HTR-8/SVneo (cell line): ENCODE data around the gene CBS.
"Not testable (repeated sequence)": the region's sequence is repeated elsewhere in the genome, so short reads cannot be mapped to it uniquely, and the experiment has no call there.

Experiments used
- DNase-seq: peaks from one replicate; pipeline ENCODE4 v3.0.0; 2011; ENCODE audit warnings: low spot score, mixed read lengths; ENCODE audit not compliant: insufficient read length
- FAIRE-seq: peaks from 2 replicates; lab custom pipeline; 2011; peaks lifted over from hg19 to GRCh38; lab: Jason Lieb, UNC

The CBS gene

DNA sequence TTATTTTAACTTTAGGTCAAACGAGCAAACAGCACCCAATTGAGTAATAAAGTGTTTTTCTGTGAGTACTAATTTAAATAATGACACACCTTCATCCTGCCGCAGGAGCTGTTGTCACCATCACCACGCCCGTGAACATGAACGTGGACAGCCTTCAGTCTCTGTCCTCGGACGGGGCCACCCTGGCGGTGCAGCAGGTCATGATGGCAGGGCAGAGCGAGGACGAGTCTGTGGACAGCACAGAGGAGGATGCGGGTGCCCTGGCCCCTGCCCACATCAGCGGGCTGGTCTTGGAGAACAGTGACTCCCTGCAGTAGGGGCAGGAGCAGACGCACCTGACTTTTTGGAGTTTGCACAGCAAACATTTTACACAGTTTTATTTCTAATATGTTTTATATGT is 45.9 kb downstream of the CBS start:
- FAIRE-seq (no peak), DNase-seq (no peak)

DNA sequence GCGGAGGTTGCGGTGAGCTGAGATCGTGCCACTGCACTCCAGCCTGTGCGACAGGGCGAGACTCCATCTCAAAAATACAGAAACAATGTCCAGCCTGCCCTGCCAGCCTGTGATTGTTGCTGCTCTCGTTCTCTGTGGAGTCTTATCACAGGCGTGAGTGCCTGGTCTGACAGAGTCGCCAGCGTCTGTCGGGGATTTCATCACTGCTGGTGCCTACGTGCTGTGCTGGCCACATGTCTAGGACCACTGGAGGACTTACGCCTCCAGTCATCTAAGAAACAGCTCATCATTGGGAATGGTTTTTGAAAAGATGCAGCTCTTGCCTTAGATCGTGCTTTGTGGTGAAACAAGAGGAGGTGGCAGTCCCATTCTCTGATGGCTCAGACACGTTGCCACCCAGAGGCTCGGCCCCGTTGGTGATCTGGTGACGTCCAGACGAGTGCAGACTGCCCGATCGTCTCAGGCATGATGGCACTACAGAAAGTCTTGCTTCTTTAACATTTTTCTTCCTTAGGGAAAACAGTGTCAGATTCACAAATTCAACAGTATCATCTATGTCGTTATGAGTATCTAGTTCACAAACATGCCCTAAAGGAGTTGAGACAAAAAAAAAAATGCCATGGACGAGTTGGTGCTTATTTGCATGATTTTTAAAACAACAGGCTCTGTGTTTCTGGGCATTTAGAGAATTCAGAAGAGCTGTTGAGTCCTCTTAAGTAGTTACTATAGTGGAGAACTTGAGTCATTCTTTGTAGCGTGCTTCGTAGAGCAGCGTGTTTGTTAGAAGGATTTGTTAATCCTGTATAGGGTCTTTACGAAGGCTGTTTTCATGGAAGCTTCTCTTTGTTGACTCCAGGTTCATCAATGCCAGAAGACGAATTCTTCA is 47.5 kb downstream of the CBS start:
- DNase-seq (no peak), FAIRE-seq (no peak)

DNA sequence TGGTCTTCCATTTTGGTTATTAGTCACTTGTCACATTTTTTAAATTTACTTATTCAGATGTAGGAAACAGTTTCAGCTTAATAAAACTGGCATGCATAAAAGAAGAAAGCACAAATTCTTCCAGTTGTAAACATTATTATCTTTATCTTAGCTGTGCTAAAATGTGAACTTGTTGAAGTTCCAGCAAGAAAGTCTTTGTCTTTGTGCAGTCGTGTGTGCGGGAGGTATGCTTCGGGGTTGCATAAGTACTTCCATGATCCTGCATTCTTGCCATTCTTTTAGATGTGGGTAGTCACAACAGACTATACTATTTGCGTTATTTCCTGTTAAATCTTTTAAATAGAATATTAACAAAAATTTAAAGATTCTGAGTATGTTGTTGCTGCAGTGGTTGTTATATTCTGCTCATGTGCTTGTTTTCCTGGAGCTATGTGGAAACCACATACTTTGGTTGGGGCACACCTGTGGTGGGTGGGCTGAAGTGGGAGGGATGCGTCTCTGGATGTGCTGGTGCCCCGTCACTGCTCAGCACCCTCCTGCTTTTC is 49.9 kb downstream of the CBS start:
- DNase-seq = no peak

DNA sequence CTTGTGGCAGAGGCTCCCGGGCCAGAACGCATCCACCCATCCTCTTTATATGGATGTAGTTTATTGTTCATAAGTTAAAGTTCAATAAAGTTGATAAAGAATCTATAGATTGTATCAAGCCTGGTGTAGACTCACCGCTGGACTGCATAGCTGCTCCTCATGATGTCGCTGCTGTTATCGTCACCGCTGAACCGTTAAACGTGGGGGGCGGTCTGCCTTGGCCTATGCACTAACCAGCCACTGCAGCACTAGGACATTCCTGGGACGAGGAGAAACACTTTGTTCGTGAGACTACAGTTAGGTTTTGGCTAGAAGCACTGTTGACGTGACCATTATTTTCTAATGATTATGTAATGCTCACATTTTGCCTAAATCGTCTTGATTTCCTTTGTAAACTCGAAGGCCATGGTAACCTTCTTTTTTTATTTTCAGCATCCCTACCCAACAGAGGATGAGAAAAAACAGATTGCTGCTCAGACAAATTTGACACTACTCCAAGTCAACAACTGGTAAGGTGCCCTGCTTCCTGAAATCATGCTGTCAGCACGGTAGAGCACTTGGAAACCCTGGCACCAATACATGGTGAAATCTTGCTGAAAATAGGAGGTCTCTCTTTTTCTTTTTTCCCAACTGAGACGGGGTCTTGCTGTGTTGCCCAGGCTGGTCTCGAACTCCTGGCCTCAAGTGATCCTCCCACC is 51.0 kb downstream of the CBS start:
- DNase-seq (no peak), FAIRE-seq (no peak)

More for the DNA sequence above, 49.9 kb downstream of the CBS start:
- no peak for FAIRE-seq

DNA sequence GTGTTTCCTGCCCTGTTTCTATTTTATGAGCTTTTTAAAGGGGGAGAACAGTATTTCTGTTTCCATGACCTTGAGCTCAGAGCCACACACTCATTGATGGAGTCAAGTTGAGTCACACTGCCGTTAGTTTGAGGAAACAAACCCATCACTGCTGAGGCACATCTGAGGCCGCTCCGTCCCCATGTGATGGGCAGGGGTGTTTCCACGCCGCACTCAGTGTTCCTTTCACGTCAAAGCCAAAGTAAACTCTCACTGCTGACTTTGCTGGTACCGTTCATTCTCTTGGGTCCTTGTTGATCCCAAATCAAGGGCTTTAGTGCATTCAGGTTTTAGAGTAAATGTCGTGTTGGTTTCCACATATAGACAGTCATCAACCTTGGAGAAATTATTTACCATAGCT is 52.5 kb downstream of the CBS start:
- no peak for FAIRE-seq
- DNase-seq = no peak

DNA sequence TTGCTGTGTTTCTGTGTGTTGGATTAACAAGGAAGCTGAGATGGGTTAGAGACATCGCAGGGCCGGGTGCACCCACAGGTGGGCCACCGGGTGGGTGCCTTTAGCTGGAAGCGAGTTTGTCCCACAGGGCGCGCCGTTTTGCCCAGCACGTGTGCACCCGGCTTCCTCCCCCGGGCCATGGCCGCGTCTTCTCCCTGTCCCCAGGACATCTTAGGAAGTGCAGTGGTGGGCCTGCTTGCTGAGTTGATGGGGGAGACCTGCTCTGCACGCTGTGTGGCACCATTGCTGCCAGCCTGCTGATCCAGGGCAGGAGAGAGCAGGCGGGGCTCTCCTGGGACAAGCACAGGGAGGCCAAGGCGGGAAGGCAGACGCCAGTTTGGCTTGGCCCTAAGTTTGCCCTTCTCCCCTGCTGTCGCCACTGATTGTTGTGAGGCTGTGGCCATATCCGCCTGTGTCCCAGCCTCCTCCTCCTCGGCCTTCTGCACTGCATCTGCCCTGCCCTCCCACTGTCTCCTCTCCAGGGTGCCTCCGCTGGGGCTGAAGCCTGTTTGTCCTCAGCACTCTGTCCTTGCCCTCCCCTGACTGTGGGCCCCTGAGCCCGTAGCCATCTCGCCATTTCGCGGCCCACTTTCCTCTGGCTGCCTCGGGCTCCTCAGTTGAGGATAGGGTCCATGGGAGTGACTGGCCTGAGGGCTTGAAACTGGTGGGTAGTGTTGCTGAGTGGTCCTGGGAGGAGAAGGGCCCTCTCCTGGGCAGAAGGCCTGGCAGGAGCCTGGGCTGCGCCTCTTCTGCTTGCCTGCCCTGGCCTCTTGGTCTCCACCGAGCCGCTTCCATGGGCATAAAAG is 53.7 kb downstream of the CBS start:
- no peak for DNase-seq
- no peak for FAIRE-seq

DNA sequence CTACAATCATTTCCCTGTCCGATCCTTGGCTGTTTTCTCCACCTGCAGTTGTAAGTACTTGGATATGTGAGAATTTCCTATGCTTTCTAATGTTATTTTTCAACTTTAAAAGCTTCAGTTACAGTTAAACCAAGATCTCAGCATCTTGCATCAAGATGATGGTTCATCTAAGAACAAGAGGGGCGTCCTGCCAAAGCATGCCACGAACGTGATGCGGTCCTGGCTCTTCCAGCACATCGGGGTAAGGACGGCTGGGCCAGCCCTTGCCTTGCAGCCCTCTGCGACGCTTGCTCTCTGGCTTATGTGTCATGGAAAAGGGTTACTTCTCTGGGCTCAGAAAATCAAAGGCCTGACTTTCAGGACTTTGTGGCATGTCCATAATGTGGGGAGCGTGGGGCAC is 54.4 kb downstream of the CBS start:
- FAIRE-seq = no peak
- no peak for DNase-seq

DNA sequence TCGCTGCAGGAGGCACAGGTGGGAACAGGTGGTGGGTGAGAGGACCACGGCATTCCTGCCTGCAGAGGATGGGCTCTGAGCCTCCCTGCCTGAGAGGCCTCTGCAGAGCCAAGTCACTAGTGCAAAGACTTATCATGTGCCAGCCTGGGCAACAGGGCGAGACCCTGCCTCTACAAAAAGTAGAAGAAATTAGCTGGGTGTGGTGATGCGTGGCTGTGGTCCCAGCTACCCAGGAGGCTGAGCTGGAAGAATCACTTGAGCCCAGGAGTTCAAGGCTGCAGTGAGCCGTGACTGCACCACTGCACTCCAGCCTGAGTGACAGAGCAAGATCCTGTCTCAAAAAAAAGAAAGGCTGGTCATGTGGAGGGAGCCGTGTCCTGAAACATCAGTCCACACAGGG is 54.9 kb downstream of the CBS start:
- DNase-seq (no peak), FAIRE-seq (no peak)

DNA sequence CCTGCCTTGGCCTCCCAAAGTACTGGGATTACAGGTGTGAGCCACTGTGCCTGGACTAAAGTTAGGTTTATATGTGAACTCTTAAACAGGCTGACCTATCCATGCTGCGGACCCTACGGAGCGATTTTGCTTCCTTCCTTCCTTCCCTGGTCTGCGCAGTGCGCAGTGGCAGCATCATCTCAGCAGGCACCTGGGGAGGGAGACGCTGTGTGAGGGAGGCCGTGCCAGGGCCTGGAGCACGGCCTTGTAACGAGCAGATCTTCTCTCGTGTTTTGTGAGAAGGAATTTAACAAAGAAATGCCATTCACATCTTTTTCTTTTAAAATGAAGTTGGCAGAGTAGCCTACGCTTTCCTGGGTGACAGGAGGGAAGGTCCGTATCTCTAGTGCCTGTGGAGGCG is 55.5 kb downstream of the CBS start:
- FAIRE-seq = no peak

DNA sequence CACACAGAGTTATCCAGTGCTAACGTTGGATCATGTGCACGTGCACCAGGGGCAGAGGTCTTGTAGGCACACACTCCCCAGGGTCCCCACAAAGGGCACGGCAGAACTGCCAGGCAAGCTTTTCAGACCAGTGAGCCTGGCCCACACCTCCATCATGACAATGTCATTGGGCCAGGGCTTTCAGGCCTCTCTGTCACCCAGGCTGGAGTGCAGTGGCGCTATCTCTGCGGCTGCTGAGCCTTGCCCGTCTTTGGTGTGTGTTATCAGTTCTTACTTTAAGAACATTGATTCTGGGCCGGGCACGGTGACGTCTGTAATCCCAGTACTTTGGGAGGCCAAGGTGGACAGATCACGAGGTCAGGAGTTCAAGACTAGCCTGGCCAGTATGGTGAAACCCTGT is 57.1 kb downstream of the CBS start:
- FAIRE-seq (no peak), DNase-seq (no peak)

More for the DNA sequence above, 55.5 kb downstream of the CBS start:
- no peak for DNase-seq

DNA sequence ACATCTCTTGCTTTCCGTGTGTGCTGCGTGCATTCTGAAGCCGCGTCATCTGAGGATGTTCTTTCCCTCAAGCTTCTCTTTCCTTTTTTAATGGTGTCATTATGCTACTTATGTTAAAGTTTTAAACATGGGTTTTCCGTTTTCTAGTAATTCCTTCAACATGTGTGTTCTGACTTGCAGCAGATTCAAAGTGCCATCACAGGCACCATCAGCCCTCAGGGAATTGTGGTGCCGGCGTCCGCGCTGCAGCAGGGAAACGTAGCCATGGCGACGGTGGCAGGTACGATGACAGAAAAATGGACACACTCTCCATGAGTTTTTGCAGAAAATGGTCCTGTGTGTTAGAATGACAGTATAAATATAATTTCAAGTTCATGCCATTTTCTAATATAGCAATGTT is 58.9 kb downstream of the CBS start:
- no peak for FAIRE-seq
- no peak for DNase-seq

DNA sequence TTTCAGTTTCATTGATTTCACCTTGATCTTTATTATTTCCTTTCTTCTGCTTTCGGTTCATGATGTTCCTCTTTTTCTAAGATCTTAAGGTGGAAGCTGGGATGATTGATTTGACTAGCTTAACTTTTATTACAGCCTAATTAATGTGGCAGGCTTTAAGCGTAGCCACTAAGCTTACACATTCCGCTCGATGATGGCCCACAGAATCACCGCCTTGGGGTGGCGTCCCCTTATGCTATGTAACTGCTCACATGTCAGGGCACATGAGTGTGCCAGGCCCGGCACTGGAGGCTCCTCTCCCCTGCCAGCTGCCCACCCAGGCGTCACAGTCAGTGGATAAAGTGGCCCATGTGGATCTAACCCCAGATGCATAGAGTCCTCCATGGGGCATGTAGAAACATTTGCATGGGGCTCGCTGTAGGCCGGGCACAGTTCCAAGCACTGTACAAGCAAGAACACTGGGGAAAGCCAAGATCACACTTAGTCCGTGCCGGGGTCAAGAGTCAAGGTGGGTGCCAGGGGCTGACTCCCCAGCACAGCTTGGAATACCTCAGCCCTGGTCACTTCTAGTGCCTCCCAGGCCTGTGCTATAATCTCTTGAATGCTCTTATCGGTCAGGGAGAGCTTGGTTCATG is 59.6 kb downstream of the CBS start:
- DNase-seq = no peak
- FAIRE-seq = no peak

DNA sequence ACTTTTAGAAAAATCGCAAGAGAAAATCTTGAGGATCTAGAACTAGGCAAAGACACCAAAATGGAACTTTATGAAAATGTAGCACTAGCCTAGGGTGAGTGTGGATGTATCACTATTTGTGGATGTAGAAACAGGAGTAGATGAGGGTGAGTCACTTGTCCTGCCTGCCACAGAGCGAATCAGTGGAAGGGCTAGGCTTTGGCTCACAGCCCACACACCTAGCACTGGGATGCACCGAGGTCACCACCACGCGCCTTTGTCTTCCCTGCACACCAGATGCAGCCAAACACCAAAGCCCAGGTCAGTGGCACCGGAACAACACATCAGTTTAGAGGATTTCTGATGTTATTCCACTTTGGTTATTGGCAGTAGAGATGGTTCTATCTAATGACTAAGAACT is 63.0 kb downstream of the CBS start:
- no peak for DNase-seq

DNA sequence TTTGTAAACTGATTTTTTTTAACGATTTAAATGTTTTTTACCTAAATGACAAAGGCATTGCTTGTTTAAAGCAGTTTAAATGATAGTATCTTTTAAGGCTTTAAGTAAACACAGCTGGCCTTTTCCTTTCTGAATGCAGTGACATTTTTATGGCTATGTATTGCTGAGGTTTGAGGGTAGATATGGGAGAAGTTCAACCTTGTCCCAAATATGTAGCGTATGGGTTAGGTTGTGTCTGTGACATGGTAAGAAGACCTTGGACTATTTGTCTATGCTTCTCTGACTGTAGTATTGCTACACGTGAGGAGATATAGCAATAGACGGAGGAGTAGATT is 68.8 kb downstream of the CBS start:
- DNase-seq (no peak), FAIRE-seq (no peak)

More for the DNA sequence above, 63.0 kb downstream of the CBS start:
- FAIRE-seq = no peak

DNA sequence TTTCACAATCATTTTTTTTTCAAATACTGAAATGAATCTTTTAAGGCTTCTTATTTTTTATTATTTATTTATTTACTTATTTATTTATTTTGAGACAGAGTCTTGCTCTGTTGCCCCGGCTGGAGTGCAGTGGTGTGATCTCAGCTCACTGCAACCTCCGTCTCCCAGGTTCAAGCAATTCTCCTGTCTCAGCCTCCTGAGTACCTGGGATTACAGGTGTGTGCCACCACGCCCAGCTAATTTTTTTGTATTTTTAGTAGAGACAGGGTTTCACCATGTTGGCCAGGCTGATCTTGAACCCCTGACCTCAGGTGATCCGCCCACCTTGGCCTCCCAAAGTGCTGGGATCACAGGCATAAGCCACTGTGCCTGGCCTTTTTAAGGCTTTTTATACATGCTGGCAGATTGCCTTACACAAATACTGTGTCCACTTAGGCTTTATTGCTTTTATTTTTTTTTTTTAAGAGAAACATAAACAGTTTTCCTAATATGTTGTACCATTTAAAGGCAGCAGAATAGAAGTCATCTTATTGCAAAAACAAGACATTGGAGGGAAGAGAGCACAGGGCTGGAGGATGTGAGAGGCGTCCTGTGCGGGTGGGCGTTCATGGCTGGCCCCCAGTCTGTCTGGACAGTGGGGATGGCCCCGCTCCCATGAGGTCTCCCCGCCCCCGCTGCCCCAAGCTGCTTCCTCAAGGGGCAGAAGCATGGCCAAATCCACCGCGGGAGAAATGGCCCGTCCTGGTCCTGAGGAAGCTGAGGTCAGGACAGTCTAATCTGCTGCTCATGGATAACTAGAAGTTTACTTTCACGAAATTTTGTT is 69.4 kb downstream of the CBS start:
- FAIRE-seq, DNase-seq: not testable (repeated sequence)

DNA sequence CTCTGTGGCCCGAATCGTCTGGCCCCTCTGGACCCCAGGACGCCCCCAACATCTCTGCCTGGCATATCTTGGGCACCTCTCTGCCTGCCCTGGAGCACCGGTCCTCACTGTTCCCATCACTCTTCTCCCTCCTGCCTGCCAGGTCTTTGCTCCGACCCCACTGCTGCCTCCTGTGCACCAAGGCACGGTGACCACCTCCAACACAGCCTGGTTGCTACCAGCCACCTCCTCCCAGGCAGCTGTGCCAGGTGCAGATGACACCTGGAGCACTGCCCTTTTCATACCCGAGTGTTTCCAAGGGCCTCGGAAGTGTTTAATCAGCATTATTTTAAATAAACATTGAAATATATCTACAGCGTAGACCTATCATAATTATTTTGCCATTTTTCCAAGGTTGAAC is 70.0 kb downstream of the CBS start:
- DNase-seq (no peak), FAIRE-seq (no peak)

DNA sequence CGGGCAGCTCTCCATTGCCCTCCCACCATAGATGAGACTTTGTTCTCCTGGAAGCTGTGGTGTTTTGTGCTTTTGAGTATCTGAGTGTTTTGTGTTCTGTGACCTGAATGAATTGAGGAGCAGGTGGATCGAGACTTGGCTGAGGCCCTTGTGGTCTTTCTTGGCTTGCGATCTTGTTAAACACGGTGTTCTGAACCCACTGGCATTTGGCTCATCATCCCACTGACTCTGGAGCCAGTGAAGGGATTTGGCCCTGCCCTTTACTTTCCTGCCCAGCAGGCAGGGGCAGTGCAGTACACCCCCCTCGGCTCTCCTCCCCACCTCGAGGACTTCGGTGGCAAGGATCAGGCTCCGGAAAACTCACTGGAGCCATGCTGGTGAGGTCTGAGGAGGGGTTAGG is 70.7 kb downstream of the CBS start:
- DNase-seq (no peak), FAIRE-seq (no peak)
